GM12875 (cell line): ENCODE data around the gene USP30.

Experiments used
- H3K4me3 ChIP-seq: one replicate; pipeline ENCODE4 v1.5.1; 2011; ENCODE audit warnings: low read depth, low read length, control low read depth
- TF ChIP-seq, protein P1 (sequence below): IDR thresholded peaks from 2 replicates; pipeline ENCODE4 v1.5.1; 2011; ENCODE audit warnings: low read depth, mild to moderate bottlenecking, control low read depth, inconsistent platforms, low read length, moderate library complexity, borderline replicate concordance; ENCODE audit not compliant: insufficient read depth

Gene USP30

DNA sequence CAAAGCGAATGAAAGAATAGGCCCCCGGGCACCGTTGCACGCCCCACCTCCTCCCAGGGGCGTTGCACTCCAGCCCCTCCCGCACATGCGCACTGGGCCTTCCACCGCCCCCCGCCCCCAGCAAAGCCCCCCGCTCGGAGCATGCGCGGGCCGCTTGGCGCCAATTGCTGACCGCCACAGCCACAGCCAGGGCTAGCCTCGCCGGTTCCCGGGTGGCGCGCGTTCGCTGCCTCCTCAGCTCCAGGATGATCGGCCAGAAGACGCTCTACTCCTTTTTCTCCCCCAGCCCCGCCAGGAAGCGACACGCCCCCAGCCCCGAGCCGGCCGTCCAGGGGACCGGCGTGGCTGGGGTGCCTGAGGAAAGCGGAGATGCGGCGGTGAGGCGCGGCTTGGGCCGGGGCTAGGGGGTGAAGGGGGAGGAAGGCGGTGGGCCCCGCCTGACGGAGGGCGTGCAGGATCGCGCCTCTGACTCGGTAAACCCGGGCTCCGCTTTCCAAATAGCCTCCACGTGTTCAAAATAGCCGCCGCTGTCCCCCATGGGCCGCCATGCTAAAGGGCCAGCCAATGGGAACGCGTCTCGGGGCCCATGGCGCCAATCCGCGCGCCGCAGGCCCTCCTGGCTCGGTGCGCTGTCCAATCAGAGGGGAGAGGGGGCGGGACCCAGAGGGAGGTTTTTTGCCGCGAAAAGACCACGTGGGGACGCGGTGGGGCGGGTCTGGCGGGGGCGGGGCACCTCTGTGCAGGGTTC, 45.2 kb downstream of the USP30 start, which contains the start of gene UNG:
UNG (plus strand) TSS at position 163 of the 748 bp plus-strand sequence; CDS start at position 246, 83 bp downstream.
- TF ChIP-seq, protein P1, sequence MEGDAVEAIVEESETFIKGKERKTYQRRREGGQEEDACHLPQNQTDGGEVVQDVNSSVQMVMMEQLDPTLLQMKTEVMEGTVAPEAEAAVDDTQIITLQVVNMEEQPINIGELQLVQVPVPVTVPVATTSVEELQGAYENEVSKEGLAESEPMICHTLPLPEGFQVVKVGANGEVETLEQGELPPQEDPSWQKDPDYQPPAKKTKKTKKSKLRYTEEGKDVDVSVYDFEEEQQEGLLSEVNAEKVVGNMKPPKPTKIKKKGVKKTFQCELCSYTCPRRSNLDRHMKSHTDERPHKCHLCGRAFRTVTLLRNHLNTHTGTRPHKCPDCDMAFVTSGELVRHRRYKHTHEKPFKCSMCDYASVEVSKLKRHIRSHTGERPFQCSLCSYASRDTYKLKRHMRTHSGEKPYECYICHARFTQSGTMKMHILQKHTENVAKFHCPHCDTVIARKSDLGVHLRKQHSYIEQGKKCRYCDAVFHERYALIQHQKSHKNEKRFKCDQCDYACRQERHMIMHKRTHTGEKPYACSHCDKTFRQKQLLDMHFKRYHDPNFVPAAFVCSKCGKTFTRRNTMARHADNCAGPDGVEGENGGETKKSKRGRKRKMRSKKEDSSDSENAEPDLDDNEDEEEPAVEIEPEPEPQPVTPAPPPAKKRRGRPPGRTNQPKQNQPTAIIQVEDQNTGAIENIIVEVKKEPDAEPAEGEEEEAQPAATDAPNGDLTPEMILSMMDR: no peak
- peak within 1 kb of the TSS; percentile 81 for H3K4me3 ChIP-seq

DNA sequence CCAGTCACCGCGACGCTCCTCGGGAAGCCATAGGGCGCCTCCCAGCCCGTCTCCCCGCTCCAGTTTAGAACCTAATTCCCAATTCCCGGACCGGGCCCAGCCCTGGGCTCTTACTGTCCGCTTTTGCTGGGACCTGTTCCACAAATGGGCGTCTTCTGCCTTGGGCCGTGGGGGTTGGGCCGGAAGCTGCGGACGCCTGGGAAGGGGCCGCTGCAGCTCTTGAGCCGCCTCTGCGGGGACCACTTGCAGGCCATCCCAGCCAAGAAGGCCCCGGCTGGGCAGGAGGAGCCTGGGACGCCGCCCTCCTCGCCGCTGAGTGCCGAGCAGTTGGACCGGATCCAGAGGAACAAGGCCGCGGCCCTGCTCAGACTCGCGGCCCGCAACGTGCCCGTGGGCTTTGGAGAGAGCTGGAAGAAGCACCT, 45.8 kb downstream of the USP30 start:
- TF ChIP-seq, protein P1: no peak
- H3K4me3 ChIP-seq: peak overlapping the region; percentile 81

DNA sequence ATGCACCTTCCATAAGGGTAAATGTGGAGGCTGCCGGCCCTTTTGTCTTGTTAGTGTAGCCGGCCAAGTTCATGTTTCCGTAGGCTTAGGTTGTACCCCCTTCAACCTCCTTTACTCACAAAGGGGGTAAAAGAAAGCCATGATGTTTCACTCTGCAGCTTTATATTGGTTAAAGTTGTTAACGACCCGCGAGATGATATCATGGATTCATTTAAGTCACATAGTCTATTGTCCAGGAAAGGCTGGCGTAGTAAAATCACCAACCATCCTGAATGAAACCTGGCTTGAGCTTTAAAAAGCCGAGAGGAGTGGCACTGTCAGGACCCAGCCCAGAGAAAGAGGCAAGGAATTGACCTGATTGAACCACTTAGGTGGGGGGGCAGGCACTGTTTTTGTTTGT, 46.3 kb downstream of the USP30 start:
- peak overlapping the region; percentile 81 for H3K4me3 ChIP-seq
- TF ChIP-seq, protein P1: no peak

DNA sequence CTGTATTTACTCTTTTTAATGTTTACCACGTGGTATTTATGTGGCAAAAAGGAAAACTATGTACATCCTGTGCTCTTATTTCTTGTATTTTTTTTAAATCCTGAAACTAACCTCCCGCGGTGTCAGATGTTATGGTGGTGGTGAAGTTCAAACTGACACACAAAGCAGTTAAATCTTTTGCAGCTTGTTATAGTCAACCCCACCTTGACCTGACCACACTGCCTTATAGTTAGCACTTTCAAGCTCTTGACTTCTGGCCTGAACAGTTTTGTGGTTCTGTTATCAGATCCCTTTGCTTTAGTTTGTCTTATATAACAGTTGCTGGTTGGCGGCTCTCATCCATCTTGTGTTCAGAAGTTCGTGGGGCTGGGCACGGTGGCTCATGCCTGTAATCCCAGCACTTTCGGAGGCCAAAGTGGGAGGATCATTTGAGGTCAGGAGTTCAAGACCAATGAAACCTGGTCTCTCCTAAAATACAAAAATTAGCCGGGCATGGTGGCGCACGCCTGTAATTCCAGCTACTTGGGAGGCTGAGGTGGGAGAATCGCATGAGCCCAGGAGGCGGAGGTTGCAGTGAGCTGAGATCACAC, 47.1 kb downstream of the USP30 start:
- TF ChIP-seq, protein P1: no peak
- no peak overlapping the region for H3K4me3 ChIP-seq

DNA sequence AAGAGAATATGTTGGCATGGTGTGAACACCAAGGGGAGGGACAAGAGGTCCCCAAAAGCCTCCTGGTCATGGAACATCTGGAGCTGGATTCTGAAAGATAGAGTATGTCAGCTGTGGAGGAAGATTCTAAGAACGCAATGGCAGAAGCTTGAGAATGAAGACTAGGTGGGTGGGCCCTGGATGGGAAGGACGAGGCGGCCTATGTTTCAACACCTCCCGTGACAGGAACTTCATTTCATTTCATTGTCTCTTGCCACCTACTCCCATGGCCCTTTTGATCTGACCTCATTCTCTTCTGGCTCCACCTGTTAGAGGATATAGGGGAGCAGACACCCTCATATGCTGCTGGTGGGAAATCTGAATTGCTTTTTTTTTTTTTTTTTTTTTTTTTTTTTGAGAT, 48.4 kb downstream of the USP30 start:
- TF ChIP-seq, protein P1: no peak
- no peak overlapping the region for H3K4me3 ChIP-seq

DNA sequence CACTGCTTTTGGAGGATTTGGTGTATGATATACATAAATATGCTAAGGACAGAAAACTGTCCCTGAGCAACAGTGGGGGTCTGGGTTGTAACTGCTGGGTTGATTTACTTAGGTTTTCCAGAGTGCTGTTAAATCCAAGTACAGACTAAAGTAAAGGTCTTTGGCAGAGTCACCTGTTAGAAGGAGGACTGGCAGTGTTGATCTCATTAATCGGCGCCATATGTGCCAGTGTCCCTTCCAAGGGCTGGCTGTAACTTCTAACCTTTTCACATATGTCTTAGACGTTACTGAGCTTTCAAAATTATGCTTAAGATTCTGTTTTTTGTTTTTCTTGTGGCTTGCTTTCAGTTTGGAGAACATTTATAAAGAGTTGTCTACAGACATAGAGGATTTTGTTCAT, 50.1 kb downstream of the USP30 start:
- H3K4me3 ChIP-seq: no peak overlapping the region
- TF ChIP-seq, protein P1: no peak

DNA sequence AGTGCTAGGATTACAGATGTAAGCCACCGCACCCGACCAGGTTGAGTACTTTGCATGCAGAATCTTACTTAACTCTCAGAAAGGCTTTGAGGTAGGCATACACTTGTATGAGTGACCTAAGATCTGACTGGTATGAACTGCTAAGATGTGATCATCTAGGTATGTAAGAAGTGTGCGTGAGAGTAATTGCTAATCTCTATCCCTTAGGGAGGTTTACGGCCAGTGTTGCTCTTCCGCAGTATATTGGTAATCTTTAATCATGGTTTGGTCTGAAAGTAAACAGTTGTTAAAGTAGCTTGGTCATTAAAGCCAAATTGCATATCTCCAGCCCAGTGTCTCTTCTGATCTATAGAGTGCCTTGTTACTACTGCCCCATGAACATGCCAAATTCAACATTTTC, 52.8 kb downstream of the USP30 start:
- TF ChIP-seq, protein P1: no peak
- no peak overlapping the region for H3K4me3 ChIP-seq
